ENCODE results near the gene PRKAG2.

GRCh38 chr7:151763420-151763984 lies 113.4 kb downstream of the PRKAG2 start:
- no peak for TF ChIP-seq POLR2A (IDR thresholded peaks at IDR 0.05; ENCODE audit: extremely low read depth, insufficient read length)
- no peak for TF ChIP-seq CTCF (IDR thresholded peaks at IDR 0.05; ENCODE audit: low read depth, low read length)

All from NB4 (cell line).